HepG2 (cell line): ENCODE measurements around the gene CMTM3. TPM values are rescaled to one million over a fixed set of nuclear protein-coding genes. Genes with fewer than 3 reads are reported as not detected.
"Not testable (repeated sequence)": the region's sequence is repeated elsewhere in the genome, so short reads cannot be mapped to it uniquely, and the experiment has no call there.

Experiments
- ATAC-seq: fragments of 200-7000 bp; cut with Tn5 transposase; 3 replicates; pipeline ENCODE4 v1.9.1; 2020; ENCODE audit warnings: mild to moderate bottlenecking, moderate library complexity
- BruUV-seq: library from RNA; stranded (reverse); fragments of 400-500 nt; replicated peaks from 2 replicates; lab custom pipeline; 2021; lab: Mats Ljungman, UMichigan
- CTCF ChIA-PET: fragments of 300-600 bp; formaldehyde crosslinking; extraction: SDS; loops from one replicate; lab custom pipeline; 2021; ENCODE audit warnings: low total read pairs, inconsistent platforms, low intra/inter-chr PET ratio; lab: Yijun Ruan, JAX
- POLR2A ChIA-PET: fragments of 350-600 bp; sonication (Branson Sonifier 250); formaldehyde crosslinking; loops from one replicate; lab custom pipeline; 2020; ENCODE audit warnings: antibody characterized with exemption, inconsistent platforms; lab: Yijun Ruan, JAX
- DNase-seq: peaks from one replicate; pipeline ENCODE4 v3.0.0-alpha.2; 2015; ENCODE audit warnings: low spot score
- FAIRE-seq: peaks from 3 replicates; lab custom pipeline; 2011; peaks lifted over from hg19 to GRCh38; lab: Jason Lieb, UNC
- H2AFZ ChIP-seq: one replicate; pipeline ENCODE4 v1.6.1; 2011; ENCODE audit warnings: low read length, inconsistent platforms
- H3K27ac ChIP-seq: fragments of 300-600 bp; 3 replicates; pipeline ENCODE4 v1.8.0; 2011; ENCODE audit warnings: mixed run types, mild to moderate bottlenecking, mixed read lengths, low read length, inconsistent platforms; ENCODE audit not compliant: insufficient read depth; ENCODE audit errors: extremely low read length
- H3K27me3 ChIP-seq, 2 experiments: fragments of 200-600 bp in 1 of 2; 2 replicates in 1 of 2; 3 replicates in 1 of 2; pipeline versions ENCODE4 v1.6.0 to v1.8.0; 2011; ENCODE audit warnings: low read length in 2 of 2, mild to moderate bottlenecking in 2 of 2, moderate library complexity in 2 of 2, inconsistent platforms in 1 of 2; ENCODE audit not compliant: insufficient read depth in 2 of 2, control insufficient read depth in 1 of 2
- H3K36me3 ChIP-seq, 2 experiments: fragments of 200-600 bp in 1 of 2; replicated peaks in 1 of 2; 2 replicates in 1 of 2; 3 replicates in 1 of 2; pipeline versions ENCODE4 v1.5.1 to v1.8.0; 2011; ENCODE audit warnings: low read length in 2 of 2, inconsistent platforms in 1 of 2; ENCODE audit not compliant: insufficient read depth in 2 of 2, control insufficient read depth in 1 of 2
- H3K4me1 ChIP-seq: 2 replicates; pipeline ENCODE4 v1.5.1; 2012; ENCODE audit warnings: low read length, inconsistent platforms; ENCODE audit not compliant: insufficient read depth
- H3K4me2 ChIP-seq: 2 replicates; pipeline ENCODE4 v1.6.0; 2011; ENCODE audit warnings: low read depth, low read length, inconsistent platforms
- H3K4me3 ChIP-seq, 3 experiments: fragments of 200-600 bp in 1 of 3; sonication (generic), shearing (Covaris generic) in 1 of 3; replicated peaks in 1 of 3; 2 replicates each; pipeline ENCODE4 v1.5.1; 2011 to 2016; ENCODE audit warnings: low read length in 3 of 3, inconsistent platforms in 2 of 3, low read depth in 2 of 3, mild to moderate bottlenecking in 2 of 3, control low read depth in 1 of 3, mixed read lengths in 1 of 3; ENCODE audit not compliant: insufficient read depth in 1 of 3
- H3K79me2 ChIP-seq: one replicate; pipeline ENCODE4 v1.6.1; 2011; ENCODE audit warnings: low read length, inconsistent platforms; ENCODE audit not compliant: insufficient read depth
- H3K9ac ChIP-seq: 2 replicates; pipeline ENCODE4 v1.6.0; 2011; ENCODE audit warnings: mild to moderate bottlenecking, low read depth, low read length, inconsistent platforms; ENCODE audit not compliant: insufficient read depth
- H3K9me3 ChIP-seq: 2 replicates; pipeline ENCODE4 v1.5.1; 2012; ENCODE audit warnings: mild to moderate bottlenecking, low read length
- H4K20me1 ChIP-seq: 2 replicates; pipeline ENCODE4 v1.6.0; 2011; ENCODE audit warnings: inconsistent platforms, mild to moderate bottlenecking, low read length, moderate library complexity; ENCODE audit not compliant: insufficient read depth
- AGO2 ChIP-seq: fragments of 200-400 bp; formaldehyde crosslinking; optimal IDR thresholded peaks from 2 replicates; pipeline ENCODE3; 2017; ENCODE audit warnings: mild to moderate bottlenecking, low read depth, low read length, moderate library complexity
- BHLHE40 ChIP-seq: IDR thresholded peaks from 2 replicates; pipeline ENCODE4 v1.6.1; 2011; ENCODE audit warnings: low read length, improper control_type of control experiment
- HHEX ChIP-seq: IDR thresholded peaks from 2 replicates; pipeline ENCODE4 v1.6.1; 2016; ENCODE audit warnings: control low read depth
- HNRNPK ChIP-seq: fragments of 200-400 bp; formaldehyde crosslinking; IDR thresholded peaks from 2 replicates; pipeline ENCODE4 v1.6.1; 2018; ENCODE audit warnings: low read length, low read depth, moderate library complexity, mild to moderate bottlenecking; ENCODE audit not compliant: poor library complexity, severe bottlenecking
- PCBP1 ChIP-seq: fragments of 200-400 bp; formaldehyde crosslinking; IDR thresholded peaks from 2 replicates; pipeline ENCODE4 v1.6.1; 2017; ENCODE audit warnings: mild to moderate bottlenecking, low read depth, low read length, borderline replicate concordance
- RBFOX2 ChIP-seq: fragments of 200-400 bp; formaldehyde crosslinking; IDR thresholded peaks from 2 replicates; pipeline ENCODE4 v1.6.1; 2017; ENCODE audit warnings: low read depth, mild to moderate bottlenecking, low read length
- ZMAT3 ChIP-seq: sonication (generic); formaldehyde crosslinking; conservative IDR thresholded peaks from 2 replicates; pipeline ENCODE4 v1.7.0; 2021; ENCODE audit warnings: missing genetic modification reagents
- WGBS: methylation state at CpG from one replicate; pipeline ENCODE4 v1.1.6; 2017; ENCODE audit warnings: low lambda C conversion rate; 5-methylcytosine and 5-hydroxymethylcytosine counted together
- in situ Hi-C: cut with HindIII; loops from 2 replicates; pipeline ENCODE4 v1.10.0; 2017; ENCODE audit warnings: low pct_unique_long_range_greater_than_20kb; ENCODE audit not compliant: extremely low pct_ligation_motif_present
- intact Hi-C: fragments of 100-400 bp; cut with micrococcal nuclease; formaldehyde crosslinking; loops from one replicate; pipeline ENCODE4 v1.10.0; 2022; ENCODE audit not compliant: unreplicated experiment
- polyA plus RNA-seq, 8 experiments: library from polyadenylated mRNA; depleted of rRNA in 3 of 8; stranded (reverse) in 7 of 8; unstranded in 1 of 8; fragments of >200 nt; fragmentation: Illumina TruSeq in 4 of 8; extraction: Trizol in 4 of 8; gene quantifications; 2 replicates each; pipeline versions ENCODE4 v1.2.1 to v1.2.3, GENCODE V29; 2011 to 2016; ENCODE audit warnings: low read depth in 4 of 8, missing spikeins in 1 of 8, mixed read lengths in 1 of 8; ENCODE audit not compliant: insufficient read depth in 1 of 8
- total RNA-seq, 5 experiments: library from RNA; depleted of rRNA; stranded (reverse); fragments of >200 nt; fragmentation: Illumina TruSeq; extraction: Trizol; gene quantifications; 2 replicates each; pipeline ENCODE4 v1.2.3, GENCODE V29; 2016; ENCODE audit warnings: low read depth in 1 of 5

Gene CMTM3
- total and polyA plus RNA-seq, 2 of the 13 experiments (the other 11 are each of a cell fraction or from before 2014, with no cell fraction given) = 29.2 to 48.7 TPM

- intact Hi-C loops = no loop called here
Measured at GRCh38 chr16:66563574-66564334, 40.8 kb upstream of the CMTM3 start.

GRCh38 chr16:66566051-66566901 lies 38.2 kb upstream of the CMTM3 start, which contains the start of gene CMTM1:
CMTM1 (plus strand) TSS chr16:66566439; CDS start chr16:66566514, 75 bp downstream.
- Histone ChIP-seq H4K20me1 (0 out of 2 replicates have a peak, but pooled peaks cover 2% of the 10 kb centered on the region), H3K27me3 (no peaks in the 10 kb centered on the region), H3K4me1 (no peaks in the 10 kb centered on the region), H3K36me3 (peaks cover 5 to 27% of the 10 kb centered on the region in 2 experiments; a peak in 4 of 5 replicates), H3K9ac (no peak within 1 kb of the TSS), H3K27ac (no peak within 1 kb of the TSS), H2AFZ (no peak within 1 kb of the TSS), H3K9me3 (no peaks in the 10 kb centered on the region), H3K4me3 (no peak within 1 kb of the TSS), H3K4me2 (no peak within 1 kb of the TSS), H3K79me2 (no peaks in the 10 kb centered on the region)
- FAIRE-seq = no peak
- intact Hi-C loops = no loop called here
- BruUV-seq = no TSS peak
- no peak for DNase-seq
- ChIA-PET POLR2A (interaction anchor here (0.6 kb wide), 1 partner anchor 182 kb away, joined by 3 read pairs; no protein-coding TSS in a partner anchor), CTCF (no interaction called here)
- in situ Hi-C loops = no loop called here
- no peak for TF ChIP-seq BHLHE40
- peak; percentile 21 for TF ChIP-seq HNRNPK
- TF ChIP-seq HHEX = no peak
- TF ChIP-seq PCBP1 = peak; percentile 71; the same call in 1 of the 2 replicates
- TF ChIP-seq AGO2 = peak; percentile 49
- 0 out of 2 replicates have a peak, but pooled peaks have one; percentile 31 for TF ChIP-seq RBFOX2
- WGBS = over 99% methylated on average over 50 of the region's 54 CpGs
- ATAC-seq = no peak; the same call in 2 of the 3 replicates

More at GRCh38 chr16:66563574-66564334, 40.8 kb upstream of the CMTM3 start:
- ChIA-PET POLR2A (interaction anchor here (2.9 kb wide), 1 partner anchor 11 kb away, joined by 18 read pairs; the partner anchor contains the start of gene CKLF), CTCF (interaction anchor here (1.5 kb wide), 1 partner anchor 41 kb away, joined by 5 read pairs; no protein-coding TSS in a partner anchor)
- H3K27ac ChIP-seq = no peak overlapping the region
- H3K79me2 ChIP-seq = peaks cover 3% of the 10 kb centered on the region
- no peak for TF ChIP-seq ZMAT3
- 0 out of 2 replicates have a peak, but pooled peaks have one; percentile 29 for TF ChIP-seq RBFOX2
- H3K4me3 ChIP-seq = no peak overlapping the region
- peaks cover 8 to 41% of the 10 kb centered on the region in 2 experiments; a peak in 4 of 5 replicates for H3K36me3 ChIP-seq
- H3K27me3 ChIP-seq = no peaks in the 10 kb centered on the region
- H2AFZ ChIP-seq = no peak overlapping the region
- 0 out of 2 replicates have a peak, but pooled peaks cover 2% of the 10 kb centered on the region for H4K20me1 ChIP-seq
- no TSS peak for BruUV-seq
- 98% methylated on average over 2 of the region's 2 CpGs for WGBS
- no peaks in the 10 kb centered on the region for H3K9me3 ChIP-seq
- no peak for FAIRE-seq
- no peak for DNase-seq
- in situ Hi-C loops = no loop called here
- H3K4me1 ChIP-seq = peaks cover 8% of the 10 kb centered on the region
- ATAC-seq = no peak
- H3K4me2 ChIP-seq = no peak overlapping the region
- H3K9ac ChIP-seq = no peak overlapping the region

GRCh38 chr16:66567270-66567669 lies 37.2 kb upstream of the CMTM3 start:
- H3K79me2 ChIP-seq, H3K27ac ChIP-seq, H3K4me3 ChIP-seq, FAIRE-seq, POLR2A ChIA-PET, CTCF ChIA-PET, ATAC-seq, H3K9me3 ChIP-seq, H4K20me1 ChIP-seq, intact Hi-C loops, H3K27me3 ChIP-seq, H2AFZ ChIP-seq, H3K4me1 ChIP-seq, in situ Hi-C loops, DNase-seq, BruUV-seq, H3K9ac ChIP-seq, H3K4me2 ChIP-seq: not testable (repeated sequence)
- WGBS = 97% methylated on average over 3 of the region's 3 CpGs
- H3K36me3 ChIP-seq = peaks cover 5 to 20% of the 10 kb centered on the region in 2 experiments; a peak in 4 of 5 replicates
